ENCODE measurements around the gene MCCD1. TPM values are rescaled to one million over a fixed set of nuclear protein-coding genes. Genes with fewer than 3 reads are reported as not detected.

MCCD1 gene
- total RNA-seq, 1 experiment from 2014 or later, result not detected

- Histone ChIP-seq H2AK5ac (ENCODE audit: insufficient read length, low read length) (no peak overlapping the region), H4K20me1 (ENCODE audit: control insufficient read depth, insufficient read depth, insufficient read length) (no peaks in the 10 kb centered on the region), H3K14ac (ENCODE audit: insufficient read depth, low read length) (no peak overlapping the region; the same call in 1 of the 2 replicates), H3K4me1 (ENCODE audit: insufficient read depth, low read length) (peaks cover 2% of the 10 kb centered on the region; the same call in 1 of the 2 replicates), H3K4ac (ENCODE audit: low read depth, low read length) (no peak overlapping the region), H3K27me3 (ENCODE audit: insufficient read depth, low read length) (no peaks in the 10 kb centered on the region), H2BK120ac (ENCODE audit: low read depth, low read length, poor library complexity, severe bottlenecking) (no peak overlapping the region), H3K18ac (ENCODE audit: insufficient read length, low read depth, low read length) (peak overlapping the region; percentile 25), H3K9ac (ENCODE audit: extremely low read depth, insufficient read length, low read length) (no peak overlapping the region), H3T11ph (ENCODE audit: low read length) (no peak overlapping the region), H2BK12ac (ENCODE audit: insufficient read length, low read depth, low read length) (no peak overlapping the region), H3K4me2 (ENCODE audit: insufficient read depth, insufficient read length, low read length) (no peak overlapping the region), H2BK5ac (ENCODE audit: insufficient read length, low read length) (no peak overlapping the region), H2BK15ac (ENCODE audit: low read depth, low read length) (no peak overlapping the region), H3K9me3 (ENCODE audit: control insufficient read depth, low read depth, low read length) (no peaks in the 10 kb centered on the region), H3K23me2 (ENCODE audit: insufficient read length, low read depth, low read length, poor library complexity, severe bottlenecking) (peaks cover 11% of the 10 kb centered on the region), H4K91ac (ENCODE audit: insufficient read length, low read depth, low read length) (no peak overlapping the region), H3K56ac (ENCODE audit: insufficient read length, low read depth, low read length) (no peak overlapping the region), H3K79me2 (ENCODE audit: insufficient read depth, low read length) (no peaks in the 10 kb centered on the region), H4K5ac (ENCODE audit: insufficient read length, low read depth, low read length) (no peak overlapping the region), H3K23ac (ENCODE audit: insufficient read length, low read depth, low read length) (no peak overlapping the region), H4K8ac (replicated peaks; ENCODE audit: insufficient read length, low read depth, low read length) (no peak overlapping the region), H3K27ac (ENCODE audit: insufficient read length, low read depth, low read length) (no peak overlapping the region), H3K79me1 (ENCODE audit: insufficient read depth, low read depth, low read length, poor library complexity, severe bottlenecking) (no peaks in the 10 kb centered on the region), H2BK20ac (ENCODE audit: low read depth, low read length, poor library complexity, severe bottlenecking) (no peak overlapping the region), H2AFZ (ENCODE audit: low read length) (no peak overlapping the region)
- WGBS (ENCODE audit: extremely low coverage, insufficient read length, low lambda C conversion rate), result no CpG with 5 or more reads among the region's 12 CpGs
- Mint-ChIP-seq H3K9me3 (no peaks in the 10 kb centered on the region; a peak in 2 of 5 replicates), H3K4me1 (peaks cover 37 to 41% of the 10 kb centered on the region in 2 experiments), H3K27ac (peak overlapping the region in 1 of 3 experiments; percentile 73; a peak in 1 of 7 replicates), H3K36me3 (ENCODE audit: insufficient read depth in 1 of 3, low read depth in 3 of 3) (no peaks in the 10 kb centered on the region), H3K4me3 (no peak overlapping the region), H3K27me3 (ENCODE audit: low read depth) (peaks cover 45% of the 10 kb centered on the region)
- TF ChIP-seq CTCF (conservative IDR thresholded peaks at IDR 0.05), result no peak
- peak; percentile 83 for DNase-seq
Observed at GRCh38 chr6:31578184-31579118, 49.7 kb downstream of the MCCD1 start.

All from H9 (cell line).